NOMO-1 (cell line): Measurements from ENCODE around the gene PCSK2.

Source experiments
- DNase-seq, 2 experiments: peaks; one replicate each; lab custom pipeline; 2025; ENCODE audit not compliant: unreplicated experiment in 2 of 2; lab: John Stamatoyannopoulos, UW

PCSK2 gene

GRCh38 chr20:17236766-17237165, 9.9 kb downstream of the PCSK2 start:
- no peak for DNase-seq

GRCh38 chr20:17248224-17248623, 21.4 kb downstream of the PCSK2 start:
- no peak for DNase-seq

GRCh38 chr20:17262786-17263185, 35.9 kb downstream of the PCSK2 start:
- no peak for DNase-seq

- no peak for DNase-seq
Measured at GRCh38 chr20:17273717-17274116, 46.9 kb downstream of the PCSK2 start.

GRCh38 chr20:17276101-17276500, 49.3 kb downstream of the PCSK2 start:
- DNase-seq: no peak

GRCh38 chr20:17281478-17281877, 54.6 kb downstream of the PCSK2 start:
- DNase-seq: no peak

GRCh38 chr20:17282501-17282900, 55.7 kb downstream of the PCSK2 start:
- DNase-seq: no peak

- DNase-seq: no peak
Measured at GRCh38 chr20:17287503-17287902, 60.7 kb downstream of the PCSK2 start.

- no peak for DNase-seq
Measured at GRCh38 chr20:17287998-17288397, 61.2 kb downstream of the PCSK2 start.

- DNase-seq: no peak
Measured at GRCh38 chr20:17295151-17295726, 68.4 kb downstream of the PCSK2 start.

- no peak for DNase-seq
Measured at GRCh38 chr20:17295991-17296390, 69.2 kb downstream of the PCSK2 start.

GRCh38 chr20:17298171-17298570, 71.3 kb downstream of the PCSK2 start:
- DNase-seq: no peak

GRCh38 chr20:17298751-17299150, 71.9 kb downstream of the PCSK2 start:
- no peak for DNase-seq

GRCh38 chr20:17300113-17300512, 73.3 kb downstream of the PCSK2 start:
- DNase-seq: no peak

- no peak for DNase-seq
Measured at GRCh38 chr20:17304774-17305173, 77.9 kb downstream of the PCSK2 start.

- no peak for DNase-seq
Measured at GRCh38 chr20:17306427-17306826, 79.6 kb downstream of the PCSK2 start.

GRCh38 chr20:17314264-17314663, 87.4 kb downstream of the PCSK2 start:
- no peak for DNase-seq

- DNase-seq: no peak
Measured at GRCh38 chr20:17315407-17316231, 88.8 kb downstream of the PCSK2 start.

- no peak for DNase-seq
Measured at GRCh38 chr20:17316316-17317038, 89.6 kb downstream of the PCSK2 start.

- no peak for DNase-seq
Measured at GRCh38 chr20:17317341-17317740, 90.5 kb downstream of the PCSK2 start.

- no peak for DNase-seq
Measured at GRCh38 chr20:17320456-17320855, 93.6 kb downstream of the PCSK2 start.

GRCh38 chr20:17326096-17326495, 99.3 kb downstream of the PCSK2 start:
- no peak for DNase-seq
